Thoracic aorta (tissue), 2 donors: ENCODE data around the gene OR51B4. TPM values are rescaled to one million over a fixed set of nuclear protein-coding genes. Genes with fewer than 3 reads are reported as not detected.

ENCODE experiments used
- ATAC-seq: fragments of 150-250 bp; one replicate; pipeline ENCODE4 v1.8.0; 2017; ENCODE audit warnings: low read depth; ENCODE audit not compliant: insufficient number of reproducible peaks, low FRiP score
- DNase-seq: peaks from one replicate; pipeline ENCODE4 v3.0.0-alpha.2; 2020; ENCODE audit warnings: low spot score
- H3K27ac ChIP-seq, 2 donors: fragments of 200-600 bp; sonication (generic); 1 replicate in 1 of 2; 2 replicates in 1 of 2; pipeline ENCODE4 v1.5.1; 2016; ENCODE audit warnings: mild to moderate bottlenecking in 2 of 2, moderate library complexity in 2 of 2
- H3K27me3 ChIP-seq: fragments of 200-600 bp; sonication (generic); replicated peaks from 2 replicates; pipeline ENCODE4 v1.6.0; 2016; ENCODE audit warnings: mild to moderate bottlenecking; ENCODE audit not compliant: insufficient read depth
- H3K36me3 ChIP-seq: fragments of 200-600 bp; sonication (generic); one replicate; pipeline ENCODE4 v1.5.1; 2016
- H3K4me1 ChIP-seq, 2 donors: fragments of 200-600 bp; sonication (generic); 1 replicate in 1 of 2; 2 replicates in 1 of 2; pipeline versions ENCODE4 v1.5.1 to v1.6.0; 2016; ENCODE audit warnings: low read depth in 2 of 2, mild to moderate bottlenecking in 1 of 2; ENCODE audit not compliant: control insufficient read depth in 1 of 2
- H3K4me3 ChIP-seq: fragments of 200-600 bp; sonication (generic); 2 replicates; pipeline ENCODE4 v1.5.1; 2016; ENCODE audit warnings: mild to moderate bottlenecking
- H3K9me3 ChIP-seq: fragments of 200-600 bp; sonication (generic); 2 replicates; pipeline ENCODE4 v1.5.1; 2016
- total RNA-seq, 2 donors: library from RNA; depleted of rRNA; stranded (reverse); fragments of >200 nt; gene quantifications; one replicate each; pipeline versions ENCODE4 v1.1.0 to v1.2.3, GENCODE V29; 2016
- TF ChIP-seq, protein P1 (sequence below): fragments of 200-600 bp; sonication (generic); IDR thresholded peaks from one replicate; pipeline ENCODE4 v1.5.1; 2019; ENCODE audit warnings: antibody characterized with exemption

Gene OR51B4
- total RNA-seq, 2 donors from 2014 or later: not detected

DNA sequence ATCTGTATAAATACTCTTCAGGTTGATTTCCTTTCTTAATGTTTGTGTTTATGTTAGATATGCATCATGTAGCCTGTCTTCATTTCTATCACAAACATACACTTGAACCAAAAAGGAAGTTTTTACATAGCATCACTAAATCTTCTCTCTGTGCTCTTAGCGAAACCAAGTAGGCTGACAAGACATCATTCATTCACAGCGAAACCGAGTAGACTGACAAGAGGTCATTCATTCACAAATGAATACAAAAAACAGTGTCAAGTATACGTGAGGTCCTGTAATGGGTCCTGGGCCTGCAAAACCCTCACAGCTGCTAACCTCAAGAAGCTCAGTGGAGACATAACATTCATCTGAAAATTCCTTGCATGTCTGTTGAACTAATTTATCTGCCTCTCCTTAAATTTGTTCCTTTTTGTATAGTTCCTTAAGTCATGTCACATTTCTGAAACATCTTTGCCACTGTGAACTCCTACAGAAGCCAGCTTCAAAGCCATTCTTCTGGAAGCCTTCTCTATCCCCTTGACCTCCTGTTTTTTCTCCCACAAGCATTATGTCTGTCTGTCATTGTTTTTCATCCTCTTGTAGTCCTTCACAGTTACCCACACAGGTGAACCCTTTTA is 22.2 kb downstream of the OR51B4 start:
- no peak overlapping the region for H3K27ac ChIP-seq
- H3K36me3 ChIP-seq: no peaks in the 10 kb centered on the region
- H3K4me3 ChIP-seq: no peak overlapping the region
- H3K4me1 ChIP-seq: no peaks in the 10 kb centered on the region
- ATAC-seq (no peak), DNase-seq (no peak)
- H3K27me3 ChIP-seq: no peaks in the 10 kb centered on the region
- TF ChIP-seq, protein P1, sequence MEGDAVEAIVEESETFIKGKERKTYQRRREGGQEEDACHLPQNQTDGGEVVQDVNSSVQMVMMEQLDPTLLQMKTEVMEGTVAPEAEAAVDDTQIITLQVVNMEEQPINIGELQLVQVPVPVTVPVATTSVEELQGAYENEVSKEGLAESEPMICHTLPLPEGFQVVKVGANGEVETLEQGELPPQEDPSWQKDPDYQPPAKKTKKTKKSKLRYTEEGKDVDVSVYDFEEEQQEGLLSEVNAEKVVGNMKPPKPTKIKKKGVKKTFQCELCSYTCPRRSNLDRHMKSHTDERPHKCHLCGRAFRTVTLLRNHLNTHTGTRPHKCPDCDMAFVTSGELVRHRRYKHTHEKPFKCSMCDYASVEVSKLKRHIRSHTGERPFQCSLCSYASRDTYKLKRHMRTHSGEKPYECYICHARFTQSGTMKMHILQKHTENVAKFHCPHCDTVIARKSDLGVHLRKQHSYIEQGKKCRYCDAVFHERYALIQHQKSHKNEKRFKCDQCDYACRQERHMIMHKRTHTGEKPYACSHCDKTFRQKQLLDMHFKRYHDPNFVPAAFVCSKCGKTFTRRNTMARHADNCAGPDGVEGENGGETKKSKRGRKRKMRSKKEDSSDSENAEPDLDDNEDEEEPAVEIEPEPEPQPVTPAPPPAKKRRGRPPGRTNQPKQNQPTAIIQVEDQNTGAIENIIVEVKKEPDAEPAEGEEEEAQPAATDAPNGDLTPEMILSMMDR: no peak
- H3K9me3 ChIP-seq: no peaks in the 10 kb centered on the region

DNA sequence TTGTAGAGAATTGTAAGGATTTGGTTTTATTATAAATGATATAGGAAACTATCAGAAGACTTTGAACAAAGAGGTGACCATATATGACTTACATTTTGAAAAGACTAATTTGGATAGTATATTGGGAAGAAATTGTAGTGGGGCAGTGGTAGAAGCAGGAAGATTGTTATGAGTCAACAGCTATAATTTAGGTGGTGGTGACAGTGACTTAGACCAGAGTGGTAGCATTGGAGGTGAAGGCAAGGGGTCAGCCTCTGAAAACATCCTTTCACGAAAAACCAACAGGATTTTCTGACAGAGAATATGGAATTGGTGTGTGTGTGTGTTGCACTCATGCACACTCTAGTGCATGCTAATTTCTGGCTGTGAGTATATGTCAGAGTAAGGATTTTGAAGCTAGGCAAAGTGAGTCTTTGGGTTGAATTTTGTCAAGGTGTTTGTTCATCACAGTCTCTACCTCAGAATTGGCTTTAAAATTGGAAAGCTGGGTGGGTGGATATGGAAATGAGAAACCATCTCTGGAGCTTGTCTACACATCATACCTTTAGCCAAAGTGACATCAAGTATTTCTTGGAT is 23.9 kb downstream of the OR51B4 start:
- TF ChIP-seq, protein P1: no peak
- H3K27me3 ChIP-seq: no peaks in the 10 kb centered on the region
- no peak for ATAC-seq
- H3K27ac ChIP-seq: no peak overlapping the region
- H3K4me1 ChIP-seq: no peaks in the 10 kb centered on the region
- no peaks in the 10 kb centered on the region for H3K36me3 ChIP-seq
- no peak overlapping the region for H3K4me3 ChIP-seq
- no peak for DNase-seq
- no peaks in the 10 kb centered on the region for H3K9me3 ChIP-seq

DNA sequence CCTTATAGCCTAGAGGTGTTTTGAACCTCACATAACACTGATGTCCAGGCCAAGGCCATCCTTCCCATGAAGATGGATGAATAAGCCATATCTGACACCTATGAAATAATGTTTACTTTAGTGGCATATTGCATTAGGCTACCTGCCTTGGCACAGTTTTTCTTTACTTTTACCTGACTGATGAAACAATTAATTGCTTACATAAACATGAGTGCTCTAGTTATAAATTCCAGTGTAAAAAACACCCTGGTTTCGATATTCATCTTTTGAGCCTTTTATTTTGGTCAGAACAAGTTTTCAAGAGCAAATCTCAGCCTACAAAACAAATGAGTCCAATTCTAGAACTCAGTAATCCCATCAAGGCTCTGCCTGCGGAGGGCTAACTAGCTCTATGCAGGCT is 25.0 kb downstream of the OR51B4 start:
- no peak for DNase-seq
- ATAC-seq: no peak
- TF ChIP-seq, protein P1: no peak
- no peak overlapping the region for H3K27ac ChIP-seq
- no peaks in the 10 kb centered on the region for H3K36me3 ChIP-seq
- H3K27me3 ChIP-seq: no peaks in the 10 kb centered on the region
- H3K4me3 ChIP-seq: no peak overlapping the region
- H3K9me3 ChIP-seq: no peaks in the 10 kb centered on the region
- H3K4me1 ChIP-seq: no peaks in the 10 kb centered on the region

DNA sequence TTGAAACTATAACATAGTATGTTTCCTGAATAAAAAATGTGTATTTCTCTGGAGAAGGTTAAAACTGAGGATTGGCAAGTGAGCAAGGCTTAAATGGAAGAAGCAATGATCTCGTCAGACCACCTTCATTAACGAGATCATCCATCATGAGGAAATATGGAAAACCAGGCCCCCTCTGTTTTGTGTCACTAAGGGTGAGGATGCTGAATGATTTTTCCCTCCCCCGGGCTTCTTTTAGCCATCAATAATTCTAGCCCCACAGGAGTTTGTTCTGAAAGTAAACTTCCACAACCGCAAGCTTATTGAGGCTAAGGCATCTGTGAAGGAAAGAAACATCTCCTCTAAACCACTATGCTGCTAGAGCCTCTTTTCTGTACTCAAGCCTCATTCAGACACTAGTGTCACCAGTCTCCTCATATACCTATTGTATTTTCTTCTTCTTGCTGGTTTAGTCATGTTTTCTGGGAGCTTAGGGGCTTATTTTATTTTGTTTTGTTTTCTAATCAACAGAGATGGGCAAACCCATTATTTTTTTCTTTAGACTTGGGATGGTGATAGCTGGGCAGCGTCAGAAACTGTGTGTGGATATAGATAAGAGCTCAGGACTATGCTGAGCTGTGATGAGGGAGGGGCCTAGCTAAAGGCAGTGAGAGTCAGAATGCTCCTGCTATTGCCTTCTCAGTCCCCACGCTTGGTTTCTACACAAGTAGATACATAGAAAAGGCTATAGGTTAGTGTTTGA is 26.2 kb downstream of the OR51B4 start:
- Histone ChIP-seq H3K4me1 (no peaks in the 10 kb centered on the region), H3K4me3 (no peak overlapping the region)
- ATAC-seq: no peak

DNA sequence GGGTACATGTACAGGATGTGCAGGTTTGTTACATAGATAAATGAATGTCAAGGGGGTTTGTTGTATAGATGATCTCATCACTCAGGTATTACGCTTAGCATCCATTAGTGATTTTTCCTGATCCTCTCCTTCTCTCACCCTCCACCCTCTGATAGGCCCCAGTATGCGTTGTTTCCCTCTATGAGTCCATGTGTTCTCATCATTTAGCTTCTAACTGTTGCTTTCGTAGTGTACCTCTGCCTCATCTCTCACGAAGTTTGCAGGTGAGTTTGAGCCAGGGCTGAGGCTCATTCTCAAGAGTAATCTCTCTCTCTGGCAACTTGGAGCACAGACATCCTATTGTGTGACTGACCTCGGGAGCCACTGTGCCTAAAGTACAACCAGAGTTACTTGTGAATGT is 27.4 kb downstream of the OR51B4 start:
- no peak for DNase-seq
- TF ChIP-seq, protein P1: no peak
- H3K27ac ChIP-seq: no peak overlapping the region

More for the DNA sequence above, 26.2 kb downstream of the OR51B4 start:
- Histone ChIP-seq H3K27me3 (no peaks in the 10 kb centered on the region), H3K36me3 (no peaks in the 10 kb centered on the region), H3K9me3 (no peaks in the 10 kb centered on the region), H3K27ac (no peak overlapping the region)
- DNase-seq: no peak
- TF ChIP-seq, protein P1: no peak

More for the DNA sequence above, 27.4 kb downstream of the OR51B4 start:
- no peaks in the 10 kb centered on the region for H3K9me3 ChIP-seq
- H3K4me3 ChIP-seq: no peak overlapping the region
- H3K27me3 ChIP-seq: no peaks in the 10 kb centered on the region
- ATAC-seq: no peak
- H3K4me1 ChIP-seq: no peaks in the 10 kb centered on the region
- no peaks in the 10 kb centered on the region for H3K36me3 ChIP-seq
